Neural cell (in vitro differentiated cells): ENCODE measurements around the gene CD247.

Experiments
- EZH2 ChIP-seq: fragments of 200-600, 300-800 bp; shearing (Covaris generic), sonication (generic); IDR thresholded peaks from 2 replicates; pipeline ENCODE4 v1.6.1; 2014; ENCODE audit warnings: antibody characterized with exemption, low read length, borderline replicate concordance, mild to moderate bottlenecking; ENCODE audit not compliant: insufficient read depth, poor library complexity, severe bottlenecking
- POLR2AphosphoS5 ChIP-seq: IDR thresholded peaks from 2 replicates; pipeline ENCODE4 v1.6.1; 2012
- RAD21 ChIP-seq: fragments of 450-650 bp; conservative IDR thresholded peaks from 2 replicates; pipeline ENCODE4 v1.6.1; 2014; ENCODE audit warnings: antibody characterized with exemption, mild to moderate bottlenecking, moderate library complexity
- TF ChIP-seq, protein P1 (sequence below): fragments of 450-650 bp; IDR thresholded peaks from 2 replicates; pipeline ENCODE4 v1.5.1; 2014; ENCODE audit warnings: antibody characterized with exemption, mild to moderate bottlenecking, moderate library complexity; ENCODE audit not compliant: poor library complexity, severe bottlenecking

GRCh38 chr1:167457936-167458584, 60.3 kb downstream of the CD247 start:
- TF ChIP-seq, protein P1, sequence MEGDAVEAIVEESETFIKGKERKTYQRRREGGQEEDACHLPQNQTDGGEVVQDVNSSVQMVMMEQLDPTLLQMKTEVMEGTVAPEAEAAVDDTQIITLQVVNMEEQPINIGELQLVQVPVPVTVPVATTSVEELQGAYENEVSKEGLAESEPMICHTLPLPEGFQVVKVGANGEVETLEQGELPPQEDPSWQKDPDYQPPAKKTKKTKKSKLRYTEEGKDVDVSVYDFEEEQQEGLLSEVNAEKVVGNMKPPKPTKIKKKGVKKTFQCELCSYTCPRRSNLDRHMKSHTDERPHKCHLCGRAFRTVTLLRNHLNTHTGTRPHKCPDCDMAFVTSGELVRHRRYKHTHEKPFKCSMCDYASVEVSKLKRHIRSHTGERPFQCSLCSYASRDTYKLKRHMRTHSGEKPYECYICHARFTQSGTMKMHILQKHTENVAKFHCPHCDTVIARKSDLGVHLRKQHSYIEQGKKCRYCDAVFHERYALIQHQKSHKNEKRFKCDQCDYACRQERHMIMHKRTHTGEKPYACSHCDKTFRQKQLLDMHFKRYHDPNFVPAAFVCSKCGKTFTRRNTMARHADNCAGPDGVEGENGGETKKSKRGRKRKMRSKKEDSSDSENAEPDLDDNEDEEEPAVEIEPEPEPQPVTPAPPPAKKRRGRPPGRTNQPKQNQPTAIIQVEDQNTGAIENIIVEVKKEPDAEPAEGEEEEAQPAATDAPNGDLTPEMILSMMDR: no peak
- TF ChIP-seq POLR2AphosphoS5 (no peak), EZH2 (no peak), RAD21 (no peak)
